Right lobe of liver (tissue), 6 donors: Measurements from ENCODE around the gene EML4. TPM values are rescaled to one million over a fixed set of nuclear protein-coding genes. Genes with fewer than 3 reads are reported as not detected.

Experiments
- ATAC-seq, 4 donors: fragments of 200-7000 bp; cut with Tn5 transposase; one replicate each; pipeline ENCODE4 v1.9.1; 2020; ENCODE audit warnings: mild to moderate bottlenecking in 4 of 4, moderate library complexity in 4 of 4
- DNase-seq, 3 donors: peaks; one replicate each; pipeline ENCODE4 v3.0.0-alpha.2; 2020
- H3K27ac ChIP-seq, 3 donors: fragments of 200-600 bp; one replicate each; pipeline ENCODE4 v1.8.0; 2022
- H3K27me3 ChIP-seq, 2 donors: fragments of 200-600 bp; one replicate each; pipeline ENCODE4 v1.8.0; 2022
- H3K36me3 ChIP-seq, 4 donors: fragments of 200-600 bp; sonication (generic) in 1 of 4; one replicate each; pipeline versions ENCODE4 v1.5.1 to v1.8.0; 2017 to 2022; ENCODE audit warnings: control low read depth in 1 of 4
- H3K4me1 ChIP-seq, 4 donors: fragments of 200-600 bp; sonication (generic) in 1 of 4; one replicate each; pipeline versions ENCODE4 v1.5.1 to v1.8.0; 2017 to 2022; ENCODE audit warnings: control low read depth in 1 of 4
- H3K4me3 ChIP-seq, 3 donors: fragments of 200-600 bp; one replicate each; pipeline ENCODE4 v1.8.0; 2022
- H3K9me3 ChIP-seq, 4 donors: fragments of 200-600 bp; sonication (generic) in 1 of 4; one replicate each; pipeline versions ENCODE4 v1.5.1 to v1.8.0; 2017 to 2022; ENCODE audit warnings: control low read depth in 1 of 4
- POLR2A ChIP-seq: fragments of 450-650 bp; IDR thresholded peaks from one replicate; pipeline ENCODE4 v1.6.1; 2017; ENCODE audit warnings: antibody characterized with exemption, mild to moderate bottlenecking
- WGBS: methylation state at CpG from one replicate; pipeline ENCODE4 v1.1.6; 2018; ENCODE audit warnings: low coverage, low lambda C conversion rate; ENCODE audit not compliant: insufficient coverage; ENCODE audit errors: missing lambda C conversion rate; 5-methylcytosine and 5-hydroxymethylcytosine counted together
- intact Hi-C, 2 donors: fragments of 100-400 bp; cut with DNase I; formaldehyde crosslinking; loops; one replicate each; pipeline versions ENCODE4 v1.11.2 to v1.14.1; 2022
- total RNA-seq, 6 experiments: library from RNA; depleted of rRNA in 2 of 6; stranded (reverse); fragments of >200 nt in 2 of 6; fragmentation: NEBNext Ultra II Directional in 3 of 6; extraction: Animal tissue kit (Norgen Biotek cat#: 25700) in 3 of 6; gene quantifications; one replicate each; pipeline versions ENCODE4 v1.1.0 to v1.2.4, GENCODE V29; 2016 to 2023
- TF ChIP-seq, protein P1 (sequence below), 4 donors: fragments of 200-600 bp in 3 of 4; fragments of 450-650 bp in 1 of 4; IDR thresholded peaks; one replicate each; pipeline versions ENCODE4 v1.5.1 to v1.8.0; 2016 to 2022; ENCODE audit warnings: antibody characterized with exemption in 4 of 4, mild to moderate bottlenecking in 2 of 4
- donor health status: DM: no; HTN: yes; CAD: no.
- donor health status: DM: no; HTN: no; CAD: no.
- donor health status: DM: no; HTN: no; CAD: no.
- donor health status: DM: no; HTN: yes; CAD: no.
- donor health status: DM: no; HTN: yes; CAD: no.

The EML4 gene
- total RNA-seq, 6 experiments from 2014 or later, result 28.3 to 55.7 (median 36.7) TPM

GRCh38 chr2:42293019-42293418, 123.9 kb downstream of the EML4 start:
- H3K27ac ChIP-seq, result no peak overlapping the region
- peaks cover 0 to 32% (median 17%) of the 10 kb centered on the region in 4 donors for H3K36me3 ChIP-seq
- no peaks in the 10 kb centered on the region for H3K9me3 ChIP-seq
- DNase-seq, result no peak
- no peak for TF ChIP-seq POLR2A
- TF ChIP-seq, protein P1, sequence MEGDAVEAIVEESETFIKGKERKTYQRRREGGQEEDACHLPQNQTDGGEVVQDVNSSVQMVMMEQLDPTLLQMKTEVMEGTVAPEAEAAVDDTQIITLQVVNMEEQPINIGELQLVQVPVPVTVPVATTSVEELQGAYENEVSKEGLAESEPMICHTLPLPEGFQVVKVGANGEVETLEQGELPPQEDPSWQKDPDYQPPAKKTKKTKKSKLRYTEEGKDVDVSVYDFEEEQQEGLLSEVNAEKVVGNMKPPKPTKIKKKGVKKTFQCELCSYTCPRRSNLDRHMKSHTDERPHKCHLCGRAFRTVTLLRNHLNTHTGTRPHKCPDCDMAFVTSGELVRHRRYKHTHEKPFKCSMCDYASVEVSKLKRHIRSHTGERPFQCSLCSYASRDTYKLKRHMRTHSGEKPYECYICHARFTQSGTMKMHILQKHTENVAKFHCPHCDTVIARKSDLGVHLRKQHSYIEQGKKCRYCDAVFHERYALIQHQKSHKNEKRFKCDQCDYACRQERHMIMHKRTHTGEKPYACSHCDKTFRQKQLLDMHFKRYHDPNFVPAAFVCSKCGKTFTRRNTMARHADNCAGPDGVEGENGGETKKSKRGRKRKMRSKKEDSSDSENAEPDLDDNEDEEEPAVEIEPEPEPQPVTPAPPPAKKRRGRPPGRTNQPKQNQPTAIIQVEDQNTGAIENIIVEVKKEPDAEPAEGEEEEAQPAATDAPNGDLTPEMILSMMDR (IDR thresholded peaks at IDR 0.05), result no peak
- H3K27me3 ChIP-seq, result no peaks in the 10 kb centered on the region
- H3K4me3 ChIP-seq, result no peak overlapping the region
- WGBS, result 93% methylated on average over 8 of the region's 8 CpGs
- no peaks in the 10 kb centered on the region for H3K4me1 ChIP-seq
- ATAC-seq, result no peak
- intact Hi-C loops, result no loop called here

DNA sequence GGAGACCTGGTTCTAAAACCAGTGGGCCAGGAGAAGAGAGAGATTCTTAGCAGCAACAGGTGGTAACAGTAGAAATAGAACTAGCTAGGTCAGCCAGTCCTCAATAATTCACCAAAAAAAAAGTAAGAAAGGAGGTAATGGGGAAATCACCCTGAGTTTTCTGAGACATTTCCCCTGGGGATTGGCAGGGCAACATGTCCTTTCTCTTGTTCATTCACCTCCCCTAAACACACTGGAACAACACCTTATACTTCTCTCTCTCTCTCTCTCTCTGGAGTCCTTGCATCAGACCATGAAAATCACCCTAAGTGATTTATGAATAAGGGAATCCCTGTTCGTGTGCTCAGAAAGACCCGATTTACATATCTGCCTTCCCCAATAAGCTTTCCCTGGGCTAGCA, 127.1 kb downstream of the EML4 start:
- DNase-seq (no peak), ATAC-seq (no peak)
- H3K4me1 ChIP-seq, result no peaks in the 10 kb centered on the region
- H3K9me3 ChIP-seq, result no peaks in the 10 kb centered on the region
- no peak for TF ChIP-seq POLR2A
- TF ChIP-seq, protein P1 (IDR thresholded peaks at IDR 0.05), result no peak
- H3K4me3 ChIP-seq, result no peak overlapping the region
- H3K27me3 ChIP-seq, result no peaks in the 10 kb centered on the region
- intact Hi-C loops, result no loop called here
- H3K27ac ChIP-seq, result no peak overlapping the region
- WGBS, result 85% methylated on average over 2 of the region's 2 CpGs
- peaks cover 0 to 26% (median 14%) of the 10 kb centered on the region in 4 donors for H3K36me3 ChIP-seq

- H3K27ac ChIP-seq, result no peak overlapping the region
- DNase-seq, result no peak
- intact Hi-C loops, result no loop called here
- H3K4me1 ChIP-seq, result no peaks in the 10 kb centered on the region
- WGBS, result 67% methylated on average over 2 of the region's 2 CpGs
- peaks cover 0 to 26% (median 10%) of the 10 kb centered on the region in 4 donors for H3K36me3 ChIP-seq
- H3K27me3 ChIP-seq, result no peaks in the 10 kb centered on the region
- no peak overlapping the region for H3K4me3 ChIP-seq
- no peak for TF ChIP-seq POLR2A
- TF ChIP-seq, protein P1 (IDR thresholded peaks at IDR 0.05), result no peak
- peak in 3 of 4 donors; percentile 28 to 62 (median 28) for ATAC-seq
- H3K9me3 ChIP-seq, result no peaks in the 10 kb centered on the region
Measured at GRCh38 chr2:42297322-42297936, 128.3 kb downstream of the EML4 start.

DNA sequence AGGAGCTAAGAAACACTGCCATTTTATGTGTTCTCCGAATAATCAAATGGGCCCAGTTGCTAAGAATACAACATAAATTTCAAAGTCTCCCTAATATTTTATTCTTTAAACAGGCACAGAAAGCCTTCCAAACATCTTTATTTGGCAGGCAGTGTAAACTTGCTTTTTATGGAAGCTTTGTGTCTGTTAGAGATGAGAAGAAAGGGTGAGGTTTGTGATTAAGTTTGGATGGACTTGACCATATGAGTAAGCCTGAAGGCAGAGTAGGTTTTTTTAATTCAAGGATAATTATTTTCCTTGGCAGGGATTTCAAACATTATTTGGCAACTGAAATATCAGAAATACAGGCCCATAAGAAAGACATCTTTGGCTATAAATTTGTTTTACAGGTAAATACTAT, 129.0 kb downstream of the EML4 start:
- no peak for ATAC-seq
- Histone ChIP-seq H3K27ac (no peak overlapping the region), H3K4me3 (no peak overlapping the region), H3K9me3 (no peaks in the 10 kb centered on the region), H3K36me3 (peaks cover 0 to 32% (median 12%) of the 10 kb centered on the region in 4 donors), H3K4me1 (no peaks in the 10 kb centered on the region), H3K27me3 (no peaks in the 10 kb centered on the region)
- 32% methylated on average over 1 of the region's 1 CpG for WGBS
- DNase-seq, result no peak
- no peak for TF ChIP-seq POLR2A
- TF ChIP-seq, protein P1 (IDR thresholded peaks at IDR 0.05), result no peak
- intact Hi-C loops, result no loop called here
